SK-N-SH treated with all-trans-retinoic acid at 6 μM for 48 hours (cell line): Measurements from ENCODE around the gene MCM8.

Source experiments
- PPARA ChIP-seq: fragments of 250-450 bp; sonication (Bioruptor Pico); IDR thresholded peaks from 2 replicates; pipeline ENCODE4 v1.5.0; 2020; ENCODE audit warnings: mild to moderate bottlenecking, borderline replicate concordance
- RARB ChIP-seq: fragments of 250-450 bp; sonication (Bioruptor Pico); IDR thresholded peaks from 2 replicates; pipeline ENCODE4 v1.8.0; 2021; ENCODE audit warnings: mild to moderate bottlenecking, moderate library complexity
- TCF4 ChIP-seq: fragments of 250-450 bp; sonication (Bioruptor Pico); IDR thresholded peaks from 2 replicates; pipeline ENCODE4 v1.8.0; 2021; ENCODE audit warnings: mild to moderate bottlenecking, moderate library complexity, borderline replicate concordance
- ZC3H10 ChIP-seq: fragments of 250-450 bp; sonication (Bioruptor Pico); IDR thresholded peaks from 2 replicates; pipeline ENCODE4 v1.5.1; 2021; ENCODE audit warnings: mild to moderate bottlenecking, moderate library complexity
- TF ChIP-seq, protein P1 (sequence below): fragments of 250-450 bp; sonication (Bioruptor Pico); IDR thresholded peaks from 2 replicates; pipeline ENCODE4 v1.5.1; 2020; ENCODE audit warnings: low read depth, mild to moderate bottlenecking, moderate library complexity
- TF ChIP-seq, protein P2 (sequence below): fragments of 250-450 bp; sonication (Bioruptor Pico); IDR thresholded peaks from 2 replicates; pipeline ENCODE4 v1.8.0; 2020; ENCODE audit warnings: mild to moderate bottlenecking, moderate library complexity, borderline replicate concordance

DNA sequence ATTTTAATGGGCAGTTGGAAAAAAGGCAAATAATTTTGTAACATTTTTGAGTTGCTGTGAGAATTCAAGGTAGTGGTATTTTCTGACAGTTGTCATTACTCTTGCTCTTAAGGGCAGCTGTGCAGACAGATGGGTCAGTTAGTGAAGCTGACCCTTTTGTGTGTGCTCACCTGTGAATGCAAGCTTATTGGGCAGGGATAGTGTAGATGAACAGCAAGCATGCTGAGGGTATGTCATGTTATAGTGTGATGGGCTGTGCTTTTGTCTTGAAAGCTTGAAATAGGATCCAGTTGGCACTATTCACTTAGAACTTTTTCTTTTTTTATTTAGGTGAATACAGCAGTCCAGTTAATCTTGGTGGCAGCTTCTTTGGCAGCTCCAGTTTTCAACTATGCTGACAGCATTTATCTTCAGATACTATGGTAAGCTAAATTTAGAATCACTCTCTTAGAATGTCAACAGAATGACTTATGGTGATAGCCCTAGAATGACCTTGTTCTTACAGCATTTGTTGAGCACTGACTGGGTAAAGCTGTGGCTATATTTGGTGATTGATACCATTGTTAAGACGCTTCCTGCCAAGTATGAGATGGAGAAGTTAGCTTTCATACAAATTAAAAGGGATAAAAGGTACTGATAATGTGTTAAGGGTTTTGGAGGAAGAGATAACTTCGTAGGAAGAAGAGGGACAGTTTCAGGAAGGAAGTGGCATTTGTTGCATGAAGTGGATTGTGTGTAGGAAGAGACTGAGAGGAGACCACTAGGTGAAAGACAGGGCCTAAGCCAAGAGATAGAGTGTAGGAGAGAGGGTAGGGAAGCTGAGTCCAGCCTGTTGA is 83.9 kb downstream of the MCM8 start:
- TF ChIP-seq, protein P1, sequence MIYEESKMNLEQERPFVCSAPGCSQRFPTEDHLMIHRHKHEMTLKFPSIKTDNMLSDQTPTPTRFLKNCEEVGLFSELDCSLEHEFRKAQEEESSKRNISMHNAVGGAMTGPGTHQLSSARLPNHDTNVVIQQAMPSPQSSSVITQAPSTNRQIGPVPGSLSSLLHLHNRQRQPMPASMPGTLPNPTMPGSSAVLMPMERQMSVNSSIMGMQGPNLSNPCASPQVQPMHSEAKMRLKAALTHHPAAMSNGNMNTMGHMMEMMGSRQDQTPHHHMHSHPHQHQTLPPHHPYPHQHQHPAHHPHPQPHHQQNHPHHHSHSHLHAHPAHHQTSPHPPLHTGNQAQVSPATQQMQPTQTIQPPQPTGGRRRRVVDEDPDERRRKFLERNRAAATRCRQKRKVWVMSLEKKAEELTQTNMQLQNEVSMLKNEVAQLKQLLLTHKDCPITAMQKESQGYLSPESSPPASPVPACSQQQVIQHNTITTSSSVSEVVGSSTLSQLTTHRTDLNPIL (CRISPR knock-in tag), result no peak
- TF ChIP-seq ZC3H10 (CRISPR knock-in tag), result no peak
- no peak for TF ChIP-seq TCF4
- TF ChIP-seq, protein P2, sequence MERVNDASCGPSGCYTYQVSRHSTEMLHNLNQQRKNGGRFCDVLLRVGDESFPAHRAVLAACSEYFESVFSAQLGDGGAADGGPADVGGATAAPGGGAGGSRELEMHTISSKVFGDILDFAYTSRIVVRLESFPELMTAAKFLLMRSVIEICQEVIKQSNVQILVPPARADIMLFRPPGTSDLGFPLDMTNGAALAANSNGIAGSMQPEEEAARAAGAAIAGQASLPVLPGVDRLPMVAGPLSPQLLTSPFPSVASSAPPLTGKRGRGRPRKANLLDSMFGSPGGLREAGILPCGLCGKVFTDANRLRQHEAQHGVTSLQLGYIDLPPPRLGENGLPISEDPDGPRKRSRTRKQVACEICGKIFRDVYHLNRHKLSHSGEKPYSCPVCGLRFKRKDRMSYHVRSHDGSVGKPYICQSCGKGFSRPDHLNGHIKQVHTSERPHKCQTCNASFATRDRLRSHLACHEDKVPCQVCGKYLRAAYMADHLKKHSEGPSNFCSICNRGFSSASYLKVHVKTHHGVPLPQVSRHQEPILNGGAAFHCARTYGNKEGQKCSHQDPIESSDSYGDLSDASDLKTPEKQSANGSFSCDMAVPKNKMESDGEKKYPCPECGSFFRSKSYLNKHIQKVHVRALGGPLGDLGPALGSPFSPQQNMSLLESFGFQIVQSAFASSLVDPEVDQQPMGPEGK, result no peak
- TF ChIP-seq PPARA, result no peak
- TF ChIP-seq RARB, result no peak
